Suprapubic skin (tissue), 3 donors: ENCODE results near the gene DGKH.

ENCODE experiments used
- EP300 ChIP-seq: sonication (generic); formaldehyde crosslinking; IDR thresholded peaks from one replicate; pipeline ENCODE4 v1.6.1; 2017; ENCODE audit warnings: antibody characterized with exemption
- POLR2A ChIP-seq, 2 donors: fragments of 450-650 bp; IDR thresholded peaks; one replicate each; pipeline ENCODE4 v1.6.1; 2017; ENCODE audit warnings: antibody characterized with exemption in 2 of 2, mild to moderate bottlenecking in 2 of 2, moderate library complexity in 2 of 2
- TF ChIP-seq, protein P1 (sequence below), 2 donors: fragments of 200-600 bp in 1 of 2; fragments of 450-650 bp in 1 of 2; sonication (generic) in 1 of 2; IDR thresholded peaks; one replicate each; pipeline ENCODE4 v1.5.1; 2016 to 2019; ENCODE audit warnings: antibody characterized with exemption in 2 of 2, mild to moderate bottlenecking in 1 of 2, moderate library complexity in 1 of 2

DNA sequence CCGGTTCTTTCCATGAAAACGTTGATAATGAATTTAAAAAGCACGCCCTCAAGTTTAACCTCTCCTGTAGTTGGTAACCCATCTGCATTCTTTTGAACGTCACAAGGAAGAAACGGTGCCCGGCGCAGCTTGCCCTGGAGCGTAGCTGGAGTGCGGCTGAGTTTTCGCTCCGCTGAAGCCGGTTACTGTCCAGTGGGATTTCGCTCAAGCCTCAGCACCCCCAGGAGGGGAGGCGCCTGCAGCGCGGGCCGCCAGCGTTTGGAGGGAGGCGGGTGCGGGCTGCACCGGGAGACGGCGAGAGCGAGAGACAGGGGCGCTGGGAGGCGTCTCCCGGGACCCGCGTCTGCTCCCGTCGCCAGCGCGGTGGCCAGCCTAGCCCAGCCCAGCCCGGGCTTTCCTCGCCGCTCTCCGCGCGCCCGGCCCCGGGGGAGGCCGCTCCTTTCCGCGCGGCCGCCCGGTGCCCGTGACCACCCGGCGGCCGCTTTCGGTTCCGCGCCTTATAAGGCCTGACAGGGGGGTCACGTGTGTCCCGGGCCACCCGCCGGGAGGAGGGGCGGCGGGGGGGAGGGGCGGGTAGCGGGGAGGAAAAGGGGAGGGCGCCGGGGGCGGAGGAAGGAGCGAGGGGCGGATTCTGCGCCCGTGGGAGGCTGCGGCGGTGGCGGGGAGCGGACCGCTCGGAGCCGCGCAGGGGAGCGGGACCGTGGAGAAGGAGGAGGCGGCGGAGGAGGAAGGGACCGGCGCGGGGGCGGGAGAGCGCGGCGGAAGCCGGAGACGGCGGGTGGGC, 8.3 kb upstream of the DGKH start:
- TF ChIP-seq, protein P1, sequence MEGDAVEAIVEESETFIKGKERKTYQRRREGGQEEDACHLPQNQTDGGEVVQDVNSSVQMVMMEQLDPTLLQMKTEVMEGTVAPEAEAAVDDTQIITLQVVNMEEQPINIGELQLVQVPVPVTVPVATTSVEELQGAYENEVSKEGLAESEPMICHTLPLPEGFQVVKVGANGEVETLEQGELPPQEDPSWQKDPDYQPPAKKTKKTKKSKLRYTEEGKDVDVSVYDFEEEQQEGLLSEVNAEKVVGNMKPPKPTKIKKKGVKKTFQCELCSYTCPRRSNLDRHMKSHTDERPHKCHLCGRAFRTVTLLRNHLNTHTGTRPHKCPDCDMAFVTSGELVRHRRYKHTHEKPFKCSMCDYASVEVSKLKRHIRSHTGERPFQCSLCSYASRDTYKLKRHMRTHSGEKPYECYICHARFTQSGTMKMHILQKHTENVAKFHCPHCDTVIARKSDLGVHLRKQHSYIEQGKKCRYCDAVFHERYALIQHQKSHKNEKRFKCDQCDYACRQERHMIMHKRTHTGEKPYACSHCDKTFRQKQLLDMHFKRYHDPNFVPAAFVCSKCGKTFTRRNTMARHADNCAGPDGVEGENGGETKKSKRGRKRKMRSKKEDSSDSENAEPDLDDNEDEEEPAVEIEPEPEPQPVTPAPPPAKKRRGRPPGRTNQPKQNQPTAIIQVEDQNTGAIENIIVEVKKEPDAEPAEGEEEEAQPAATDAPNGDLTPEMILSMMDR (IDR thresholded peaks at IDR 0.05), result no peak
- TF ChIP-seq POLR2A (IDR thresholded peaks at IDR 0.05) (peak in 1 of 2 donors; percentile 63), EP300 (no peak)
